K562 (cell line): ENCODE results near the gene ASGR1. TPM values are rescaled to one million over a fixed set of nuclear protein-coding genes. Genes with fewer than 3 reads are reported as not detected.

ENCODE experiments used
- FOS ChIP-seq: IDR thresholded peaks from 3 replicates; pipeline ENCODE4 v1.6.1; 2011; ENCODE audit not compliant: insufficient read length; ENCODE audit errors: extremely low read depth
- HSF4 ChIP-seq: fragments of 250-450 bp; sonication (Bioruptor Pico); IDR thresholded peaks from 2 replicates; pipeline ENCODE4 v2.1.2; 2022; ENCODE audit warnings: mild to moderate bottlenecking, moderate library complexity, borderline replicate concordance
- L3MBTL2 ChIP-seq: fragments of 450-650 bp; IDR thresholded peaks from 2 replicates; pipeline ENCODE4 v1.6.1; 2016; ENCODE audit warnings: mild to moderate bottlenecking, moderate library complexity
- MGA ChIP-seq: fragments of 450-650 bp; IDR thresholded peaks from 2 replicates; pipeline ENCODE4 v1.6.1; 2016; ENCODE audit warnings: mild to moderate bottlenecking, moderate library complexity
- NFE2 ChIP-seq: IDR thresholded peaks from 2 replicates; pipeline ENCODE4 v1.6.1; 2014; ENCODE audit warnings: antibody characterized with exemption, low read depth
- POLR2G ChIP-seq: fragments of 200-400 bp; formaldehyde crosslinking; IDR thresholded peaks from 2 replicates; pipeline ENCODE4 v1.6.1; 2017; ENCODE audit warnings: low read depth, mild to moderate bottlenecking, antibody characterized with exemption, low read length, moderate library complexity
- PYGO2 ChIP-seq: fragments of 450-650 bp; IDR thresholded peaks from 2 replicates; pipeline ENCODE4 v1.6.1; 2016; ENCODE audit warnings: mild to moderate bottlenecking, missing genetic modification characterization, moderate library complexity, missing compliant biosample characterization
- SMARCA4 ChIP-seq: fragments of 450-650 bp; IDR thresholded peaks from 2 replicates; pipeline ENCODE4 v1.6.1; 2016
- STAT5B ChIP-seq: fragments of 250-450 bp; sonication (Bioruptor Pico); IDR thresholded peaks from 2 replicates; pipeline ENCODE4 v1.8.0; 2021; ENCODE audit warnings: mild to moderate bottlenecking, inconsistent platforms
- ZNF707 ChIP-seq: fragments of 250-450 bp; sonication (Bioruptor Pico); conservative IDR thresholded peaks from 2 replicates; pipeline ENCODE4 v1.8.0; 2022; ENCODE audit warnings: inconsistent platforms, mild to moderate bottlenecking, moderate library complexity
- polyA plus RNA-seq, 8 experiments: library from polyadenylated mRNA; depleted of rRNA in 4 of 8; stranded (reverse) in 5 of 8; unstranded in 3 of 8; fragments of >200 nt; fragmentation: Nextera tagmentation in 2 of 8; fragmentation: Illumina TruSeq in 1 of 8; extraction: Ambion mirVana in 2 of 8; extraction: Trizol in 1 of 8; gene quantifications; 2 replicates each; pipeline versions ENCODE4 v1.2.1 to v1.2.3, GENCODE V29; 2011 to 2014; ENCODE audit warnings: inconsistent platforms in 1 of 8, missing spikeins in 1 of 8
- total RNA-seq, 7 experiments: library from RNA; depleted of rRNA in 6 of 7; stranded (reverse); fragments of >200 nt in 6 of 7; fragmentation: Illumina TruSeq in 2 of 7; extraction: Trizol in 2 of 7; gene quantifications; 2 replicates each; pipeline versions ENCODE4 v1.2.1 to v1.2.3, GENCODE V29; 2011 to 2021; ENCODE audit warnings: low replicate concordance in 1 of 7
- TF ChIP-seq, protein P1 (sequence below): sonication (generic); formaldehyde crosslinking; IDR thresholded peaks from 2 replicates; pipeline ENCODE4 v1.8.0; 2022; ENCODE audit warnings: mild to moderate bottlenecking, low read depth, missing genetic modification reagents
- TF ChIP-seq, protein P2 (sequence below): fragments of 200-800 bp; sonication (Bioruptor generic); IDR thresholded peaks from 2 replicates; pipeline ENCODE4 v1.6.1; 2017; ENCODE audit warnings: missing genetic modification characterization, missing compliant biosample characterization
- TF ChIP-seq, protein P3 (sequence below): fragments of 450-650 bp; IDR thresholded peaks from 2 replicates; pipeline ENCODE4 v1.6.1; 2016; ENCODE audit warnings: low read depth, mild to moderate bottlenecking, moderate library complexity

Gene ASGR1
- total and polyA plus RNA-seq, 9 of the 15 experiments (the other 6 are each of a cell fraction or from before 2014, with no cell fraction given) = 0.11 to 1.0 (median 0.64) TPM; not detected in 2

DNA sequence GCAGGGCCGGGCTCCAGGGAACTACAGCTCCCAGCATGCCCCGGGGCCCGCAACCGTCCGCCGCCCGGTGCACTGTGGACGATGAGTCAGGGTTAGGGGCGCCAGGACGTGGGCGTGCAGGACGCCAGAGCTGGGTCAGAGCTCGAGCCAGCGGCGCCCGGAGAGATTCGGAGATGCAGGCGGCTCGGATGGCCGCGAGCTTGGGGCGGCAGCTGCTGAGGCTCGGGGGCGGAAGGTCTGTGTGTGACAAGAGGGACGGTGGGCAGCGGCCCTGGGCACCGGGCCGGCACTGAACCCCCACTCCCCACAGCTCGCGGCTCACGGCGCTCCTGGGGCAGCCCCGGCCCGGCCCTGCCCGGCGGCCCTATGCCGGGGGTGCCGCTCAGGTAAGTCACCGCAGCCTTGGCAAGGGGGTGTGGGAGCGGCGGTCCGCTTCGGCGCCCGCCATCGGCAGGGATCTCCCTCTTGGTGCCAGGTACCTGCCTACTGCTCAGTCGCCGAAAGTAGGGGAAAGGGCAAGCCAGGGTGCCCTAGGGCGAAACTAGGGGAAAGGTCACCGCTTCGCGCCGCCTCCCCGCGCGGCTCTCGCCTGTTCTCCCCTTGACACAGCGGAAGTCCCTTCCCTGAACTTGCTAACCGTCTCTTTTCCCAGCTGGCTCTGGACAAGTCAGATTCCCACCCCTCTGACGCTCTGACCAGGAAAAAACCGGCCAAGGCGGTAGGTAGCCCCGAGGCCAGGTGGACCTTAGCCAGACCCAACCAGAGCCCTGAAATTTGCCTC lies 40.8 kb upstream of the ASGR1 start, which contains the start of the genes ACADVL and DLG4 (continued):
- TF ChIP-seq MGA (no peak), STAT5B (CRISPR knock-in tag) (no peak), PYGO2 (tag) (no peak), ZNF707 (CRISPR knock-in tag) (no peak), SMARCA4 (no peak), FOS (no peak), L3MBTL2 (no peak), POLR2G (peak; percentile 91), HSF4 (CRISPR knock-in tag) (no peak), NFE2 (peak; percentile 77; the same call in 1 of the 2 replicates)
- TF ChIP-seq, protein P1, sequence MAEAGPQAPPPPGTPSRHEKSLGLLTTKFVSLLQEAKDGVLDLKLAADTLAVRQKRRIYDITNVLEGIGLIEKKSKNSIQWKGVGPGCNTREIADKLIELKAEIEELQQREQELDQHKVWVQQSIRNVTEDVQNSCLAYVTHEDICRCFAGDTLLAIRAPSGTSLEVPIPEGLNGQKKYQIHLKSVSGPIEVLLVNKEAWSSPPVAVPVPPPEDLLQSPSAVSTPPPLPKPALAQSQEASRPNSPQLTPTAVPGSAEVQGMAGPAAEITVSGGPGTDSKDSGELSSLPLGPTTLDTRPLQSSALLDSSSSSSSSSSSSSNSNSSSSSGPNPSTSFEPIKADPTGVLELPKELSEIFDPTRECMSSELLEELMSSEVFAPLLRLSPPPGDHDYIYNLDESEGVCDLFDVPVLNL = no peak
- TF ChIP-seq, protein P2, sequence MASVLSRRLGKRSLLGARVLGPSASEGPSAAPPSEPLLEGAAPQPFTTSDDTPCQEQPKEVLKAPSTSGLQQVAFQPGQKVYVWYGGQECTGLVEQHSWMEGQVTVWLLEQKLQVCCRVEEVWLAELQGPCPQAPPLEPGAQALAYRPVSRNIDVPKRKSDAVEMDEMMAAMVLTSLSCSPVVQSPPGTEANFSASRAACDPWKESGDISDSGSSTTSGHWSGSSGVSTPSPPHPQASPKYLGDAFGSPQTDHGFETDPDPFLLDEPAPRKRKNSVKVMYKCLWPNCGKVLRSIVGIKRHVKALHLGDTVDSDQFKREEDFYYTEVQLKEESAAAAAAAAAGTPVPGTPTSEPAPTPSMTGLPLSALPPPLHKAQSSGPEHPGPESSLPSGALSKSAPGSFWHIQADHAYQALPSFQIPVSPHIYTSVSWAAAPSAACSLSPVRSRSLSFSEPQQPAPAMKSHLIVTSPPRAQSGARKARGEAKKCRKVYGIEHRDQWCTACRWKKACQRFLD (CRISPR knock-in tag) = peak; percentile 50; the same call in 1 of the 2 replicates
- TF ChIP-seq, protein P3, sequence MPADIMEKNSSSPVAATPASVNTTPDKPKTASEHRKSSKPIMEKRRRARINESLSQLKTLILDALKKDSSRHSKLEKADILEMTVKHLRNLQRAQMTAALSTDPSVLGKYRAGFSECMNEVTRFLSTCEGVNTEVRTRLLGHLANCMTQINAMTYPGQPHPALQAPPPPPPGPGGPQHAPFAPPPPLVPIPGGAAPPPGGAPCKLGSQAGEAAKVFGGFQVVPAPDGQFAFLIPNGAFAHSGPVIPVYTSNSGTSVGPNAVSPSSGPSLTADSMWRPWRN = no peak
